GM23338 (cell line): Measurements from ENCODE around the gene CCDC93. TPM values are rescaled to one million over a fixed set of nuclear protein-coding genes. Genes with fewer than 3 reads are reported as not detected.

Experiments
- ATAC-seq: fragments of 200-7000 bp; cut with Tn5 transposase; 3 replicates; pipeline ENCODE4 v1.9.1; 2020
- DNase-seq: peaks from one replicate; pipeline ENCODE4 v3.0.0-alpha.2; 2015; ENCODE audit warnings: low spot score
- H2AFZ ChIP-seq: fragments of 200-600 bp; sonication (generic); 2 replicates; pipeline ENCODE4 v1.8.0; 2016; ENCODE audit warnings: antibody characterized with exemption, mild to moderate bottlenecking, moderate library complexity
- H3F3A ChIP-seq: fragments of 200-600 bp; sonication (generic); replicated peaks from 2 replicates; pipeline ENCODE4 v1.8.0; 2017; ENCODE audit warnings: antibody characterized with exemption, mixed run types, low read depth
- H3K27ac ChIP-seq: fragments of 200-600 bp; sonication (generic); 2 replicates; pipeline ENCODE4 v1.6.1; 2016; ENCODE audit warnings: low read depth
- H3K27me3 ChIP-seq: fragments of 200-600 bp; sonication (generic); 2 replicates; pipeline ENCODE4 v1.8.0; 2016; ENCODE audit warnings: mild to moderate bottlenecking, mixed run types, moderate library complexity; ENCODE audit not compliant: insufficient read depth
- H3K36me3 ChIP-seq: fragments of 200-600 bp; sonication (generic); 2 replicates; pipeline ENCODE4 v1.8.0; 2016; ENCODE audit warnings: mild to moderate bottlenecking; ENCODE audit not compliant: insufficient read depth
- H3K4me1 ChIP-seq: fragments of 200-600 bp; sonication (generic); 2 replicates; pipeline ENCODE4 v1.8.0; 2016; ENCODE audit warnings: mild to moderate bottlenecking, moderate library complexity; ENCODE audit not compliant: insufficient read depth
- H3K4me2 ChIP-seq: fragments of 200-600 bp; sonication (generic); 2 replicates; pipeline ENCODE4 v1.7.1; 2017; ENCODE audit warnings: mixed run types
- H3K4me3 ChIP-seq: fragments of 200-600 bp; sonication (generic); 2 replicates; pipeline ENCODE4 v1.6.1; 2016; ENCODE audit warnings: mixed run types
- H3K79me2 ChIP-seq: fragments of 200-600 bp; sonication (generic); replicated peaks from 2 replicates; pipeline ENCODE4 v1.8.0; 2017; ENCODE audit warnings: mild to moderate bottlenecking; ENCODE audit not compliant: insufficient read depth
- H3K9me2 ChIP-seq: fragments of 200-600 bp; sonication (generic); 2 replicates; pipeline ENCODE4 v1.8.0; 2017; ENCODE audit not compliant: insufficient read depth
- H4K20me1 ChIP-seq: fragments of 200-600 bp; sonication (generic); replicated peaks from 2 replicates; pipeline ENCODE4 v1.8.0; 2017; ENCODE audit warnings: mild to moderate bottlenecking; ENCODE audit not compliant: insufficient read depth
- H3K27ac Mint-ChIP-seq: 2 replicates; pipeline ENCODE4 v1.8.0; 2020; ENCODE audit warnings: inconsistent platforms, mild to moderate bottlenecking, moderate library complexity, mixed read lengths
- H3K27me3 Mint-ChIP-seq: 3 replicates; pipeline ENCODE4 v1.8.0; 2022; ENCODE audit warnings: low read depth, mild to moderate bottlenecking, moderate library complexity, mixed read lengths, inconsistent platforms; ENCODE audit not compliant: insufficient read depth, poor library complexity
- H3K36me3 Mint-ChIP-seq: 3 replicates; pipeline ENCODE4 v1.8.0; 2021; ENCODE audit warnings: low read depth, mild to moderate bottlenecking, inconsistent platforms, moderate library complexity, mixed read lengths
- H3K4me1 Mint-ChIP-seq: 3 replicates; pipeline ENCODE4 v1.8.0; 2020; ENCODE audit warnings: mild to moderate bottlenecking, inconsistent platforms, mixed read lengths
- H3K4me3 Mint-ChIP-seq: 3 replicates; pipeline ENCODE4 v1.8.0; 2021; ENCODE audit warnings: moderate library complexity, mild to moderate bottlenecking, inconsistent platforms, mixed read lengths
- H3K9me3 Mint-ChIP-seq: 3 replicates; pipeline ENCODE4 v1.8.0; 2020; ENCODE audit warnings: moderate library complexity, mild to moderate bottlenecking, inconsistent platforms, mixed read lengths
- CREB1 ChIP-seq: fragments of 250-450 bp; sonication (Bioruptor Pico); IDR thresholded peaks from 2 replicates; pipeline ENCODE4 v1.5.0; 2020; ENCODE audit warnings: low read depth, mild to moderate bottlenecking, moderate library complexity
- CTCF ChIP-seq, 2 experiments: fragments of 200-600 bp in 1 of 2; sonication (generic) in 1 of 2; conservative IDR thresholded peaks; 2 replicates each; pipeline versions ENCODE4 v1.5.1 to v1.6.1; 2016 to 2017; ENCODE audit warnings: antibody characterized with exemption in 2 of 2, low read depth in 2 of 2, mild to moderate bottlenecking in 2 of 2, moderate library complexity in 1 of 2
- EZH2 ChIP-seq: fragments of 200-600 bp; sonication (generic); IDR thresholded peaks from one replicate; pipeline ENCODE4 v1.8.0; 2017; ENCODE audit warnings: antibody characterized with exemption, mild to moderate bottlenecking, low read depth; ENCODE audit not compliant: unreplicated experiment
- JUNB ChIP-seq: IDR thresholded peaks from one replicate; pipeline ENCODE4 v1.6.1; 2016; ENCODE audit warnings: antibody characterized with exemption; ENCODE audit not compliant: unreplicated experiment
- NANOG ChIP-seq: IDR thresholded peaks from 2 replicates; pipeline ENCODE4 v1.6.1; 2016; ENCODE audit warnings: antibody characterized with exemption, borderline replicate concordance
- POLR2AphosphoS5 ChIP-seq: IDR thresholded peaks from 2 replicates; pipeline ENCODE4 v1.6.1; 2016; ENCODE audit warnings: antibody characterized with exemption, low read depth
- ZNF331 ChIP-seq: fragments of 250-450 bp; sonication (Bioruptor Pico); IDR thresholded peaks from 2 replicates; pipeline ENCODE4 v1.5.0; 2020; ENCODE audit warnings: low read depth, mild to moderate bottlenecking, moderate library complexity
- ZNF462 ChIP-seq: fragments of 250-450 bp; sonication (Bioruptor Pico); IDR thresholded peaks from 2 replicates; pipeline ENCODE4 v1.5.0; 2020; ENCODE audit warnings: mild to moderate bottlenecking, moderate library complexity
- polyA plus RNA-seq: library from polyadenylated mRNA; unstranded; fragments of >200 nt; fragmentation: Nextera tagmentation; extraction: Ambion mirVana; gene quantifications from 2 replicates; pipeline ENCODE4 v1.2.1, GENCODE V29; 2016
- total RNA-seq: library from RNA; depleted of rRNA; stranded (reverse); fragments of >200 nt; shearing (Covaris generic); gene quantifications from 2 replicates; pipeline ENCODE4 v1.2.3, GENCODE V29; 2014

CCDC93 gene
- total and polyA plus RNA-seq, 2 experiments from 2014 or later = 13.1 to 16.8 TPM

- no peak overlapping the region for H3K27ac Mint-ChIP-seq
- H3K36me3 ChIP-seq = no peaks in the 10 kb centered on the region
- H3K27me3 ChIP-seq = no peaks in the 10 kb centered on the region
- no peak overlapping the region for H3K4me2 ChIP-seq
- DNase-seq (no peak), ATAC-seq (no peak)
- H3K9me2 ChIP-seq = no peaks in the 10 kb centered on the region
- peaks cover 2% of the 10 kb centered on the region for H3K27me3 Mint-ChIP-seq
- H4K20me1 ChIP-seq = no peaks in the 10 kb centered on the region
- H3K36me3 Mint-ChIP-seq = no peaks in the 10 kb centered on the region
- no peaks in the 10 kb centered on the region for H3F3A ChIP-seq
- peaks cover 2% of the 10 kb centered on the region; the same call in 2 of the 3 replicates for H3K4me1 Mint-ChIP-seq
- H3K4me3 ChIP-seq = no peak overlapping the region
- H2AFZ ChIP-seq = 0 out of 2 replicates have a peak overlapping the region, but pooled peaks have one; percentile 1
- no peaks in the 10 kb centered on the region for H3K4me1 ChIP-seq
- TF ChIP-seq ZNF462 (CRISPR knock-in tag) (no peak), ZNF331 (CRISPR knock-in tag) (no peak)
- H3K4me3 Mint-ChIP-seq = no peak overlapping the region
- no peaks in the 10 kb centered on the region for H3K9me3 Mint-ChIP-seq
- no peaks in the 10 kb centered on the region for H3K79me2 ChIP-seq
- no peak overlapping the region for H3K27ac ChIP-seq
Measured at GRCh38 chr2:118055512-118056164, 41.8 kb upstream of the CCDC93 start.

- peaks cover 2% of the 10 kb centered on the region for H3K27me3 Mint-ChIP-seq
- H2AFZ ChIP-seq = no peak overlapping the region
- DNase-seq = no peak
- H3K4me3 Mint-ChIP-seq = no peak overlapping the region
- no peaks in the 10 kb centered on the region for H4K20me1 ChIP-seq
- no peaks in the 10 kb centered on the region for H3K79me2 ChIP-seq
- no peaks in the 10 kb centered on the region for H3F3A ChIP-seq
- no peak overlapping the region for H3K27ac Mint-ChIP-seq
- no peak overlapping the region for H3K4me2 ChIP-seq
- ATAC-seq = no peak
- no peaks in the 10 kb centered on the region for H3K36me3 Mint-ChIP-seq
- H3K4me1 Mint-ChIP-seq = peaks cover 6% of the 10 kb centered on the region; the same call in 2 of the 3 replicates
- no peak overlapping the region for H3K4me3 ChIP-seq
- no peaks in the 10 kb centered on the region for H3K27me3 ChIP-seq
- H3K36me3 ChIP-seq = no peaks in the 10 kb centered on the region
- H3K9me2 ChIP-seq = no peaks in the 10 kb centered on the region
- H3K4me1 ChIP-seq = no peaks in the 10 kb centered on the region
- H3K9me3 Mint-ChIP-seq = no peaks in the 10 kb centered on the region
- H3K27ac ChIP-seq = no peak overlapping the region
- no peak for TF ChIP-seq JUNB
- no peak for TF ChIP-seq POLR2AphosphoS5
- no peak for TF ChIP-seq ZNF331 (CRISPR knock-in tag)
- TF ChIP-seq CTCF (conservative IDR thresholded peaks at IDR 0.05; ENCODE audit: low read depth in 2 of 2) = no peak
- TF ChIP-seq EZH2 = no peak
- TF ChIP-seq NANOG = no peak
- no peak for TF ChIP-seq CREB1 (CRISPR knock-in tag)
Measured at GRCh38 chr2:118054213-118055008, 40.5 kb upstream of the CCDC93 start.
